ENCODE results near the gene AGFG1. TPM values are rescaled to one million over a fixed set of nuclear protein-coding genes. Genes with fewer than 3 reads are reported as not detected.

The AGFG1 gene
- total RNA-seq, 1 donor from 2014 or later = 84.1 TPM

- H3K4me3 ChIP-seq (ENCODE audit: insufficient read depth, low read depth, low read length) = no peak overlapping the region
- Mint-ChIP-seq H3K27me3 (ENCODE audit: low read depth, unreplicated experiment) (no peaks in the 10 kb centered on the region), H3K27ac (ENCODE audit: unreplicated experiment) (no peak overlapping the region), H3K4me1 (ENCODE audit: low read depth, unreplicated experiment) (peaks cover 3% of the 10 kb centered on the region), H3K9me3 (ENCODE audit: unreplicated experiment) (no peaks in the 10 kb centered on the region), H3K4me3 (ENCODE audit: unreplicated experiment) (no peak overlapping the region), H3K36me3 (ENCODE audit: low read depth, unreplicated experiment) (peaks cover under 1% of the 10 kb centered on the region)
- peaks cover 23% of the 10 kb centered on the region for H3K79me2 ChIP-seq (ENCODE audit: insufficient read depth, low read length)
- H3K9me3 ChIP-seq (ENCODE audit: insufficient read depth, low read depth, low read length) = no peaks in the 10 kb centered on the region
- H3K9ac ChIP-seq (ENCODE audit: low read length) = no peak overlapping the region
- no peaks in the 10 kb centered on the region for H3K4me1 ChIP-seq (ENCODE audit: insufficient read depth, low read length)
- DNase-seq (ENCODE audit: low read depth) (no peak), FAIRE-seq (no peak)
- H2AFZ ChIP-seq (ENCODE audit: low read depth, low read length) = no peak overlapping the region
- H3K27me3 ChIP-seq (ENCODE audit: insufficient read depth, low read length) = no peaks in the 10 kb centered on the region
- no peak overlapping the region for H3K27ac ChIP-seq (ENCODE audit: low read depth, low read length)
- no peak overlapping the region for H3K4me2 ChIP-seq (ENCODE audit: low read length)
- H4K20me1 ChIP-seq (ENCODE audit: insufficient read depth, low read length) = peaks cover 5% of the 10 kb centered on the region
- TF ChIP-seq CTCF (IDR thresholded peaks at IDR 0.05; ENCODE audit: insufficient read depth, low read depth, low read length) (no peak), EZH2 (IDR thresholded peaks at IDR 0.05; ENCODE audit: insufficient read depth, low read length) (no peak)
- H3K36me3 ChIP-seq (ENCODE audit: insufficient read depth, low read length) = peaks cover 36% of the 10 kb centered on the region
Observed at GRCh38 chr2:227529871-227530270, 57.9 kb downstream of the AGFG1 start.

GRCh38 chr2:227534714-227535113, 62.8 kb downstream of the AGFG1 start:
- peaks cover 49% of the 10 kb centered on the region for H3K36me3 ChIP-seq (ENCODE audit: insufficient read depth, low read length)
- no peak overlapping the region for H3K4me3 ChIP-seq (ENCODE audit: insufficient read depth, low read depth, low read length)
- no peak overlapping the region for H3K4me3 Mint-ChIP-seq (ENCODE audit: unreplicated experiment)
- no peaks in the 10 kb centered on the region for H3K4me1 Mint-ChIP-seq (ENCODE audit: low read depth, unreplicated experiment)
- no peak overlapping the region for H3K27ac Mint-ChIP-seq (ENCODE audit: unreplicated experiment)
- H2AFZ ChIP-seq (ENCODE audit: low read depth, low read length) = no peak overlapping the region
- H3K9me3 Mint-ChIP-seq (ENCODE audit: unreplicated experiment) = no peaks in the 10 kb centered on the region
- no peaks in the 10 kb centered on the region for H3K27me3 ChIP-seq (ENCODE audit: insufficient read depth, low read length)
- peaks cover 13% of the 10 kb centered on the region for H3K36me3 Mint-ChIP-seq (ENCODE audit: low read depth, unreplicated experiment)
- peaks cover 5% of the 10 kb centered on the region for H4K20me1 ChIP-seq (ENCODE audit: insufficient read depth, low read length)
- no peak for DNase-seq (ENCODE audit: low read depth)
- no peaks in the 10 kb centered on the region for H3K4me1 ChIP-seq (ENCODE audit: insufficient read depth, low read length)
- H3K4me2 ChIP-seq (ENCODE audit: low read length) = no peak overlapping the region
- H3K79me2 ChIP-seq (ENCODE audit: insufficient read depth, low read length) = peaks cover 3% of the 10 kb centered on the region
- H3K27me3 Mint-ChIP-seq (ENCODE audit: low read depth, unreplicated experiment) = no peaks in the 10 kb centered on the region
- no peaks in the 10 kb centered on the region for H3K9me3 ChIP-seq (ENCODE audit: insufficient read depth, low read depth, low read length)
- H3K27ac ChIP-seq (ENCODE audit: low read depth, low read length) = no peak overlapping the region
- no peak overlapping the region for H3K9ac ChIP-seq (ENCODE audit: low read length)
- FAIRE-seq = no peak
- no peak for TF ChIP-seq EZH2 (IDR thresholded peaks at IDR 0.05; ENCODE audit: insufficient read depth, low read length)

DNA sequence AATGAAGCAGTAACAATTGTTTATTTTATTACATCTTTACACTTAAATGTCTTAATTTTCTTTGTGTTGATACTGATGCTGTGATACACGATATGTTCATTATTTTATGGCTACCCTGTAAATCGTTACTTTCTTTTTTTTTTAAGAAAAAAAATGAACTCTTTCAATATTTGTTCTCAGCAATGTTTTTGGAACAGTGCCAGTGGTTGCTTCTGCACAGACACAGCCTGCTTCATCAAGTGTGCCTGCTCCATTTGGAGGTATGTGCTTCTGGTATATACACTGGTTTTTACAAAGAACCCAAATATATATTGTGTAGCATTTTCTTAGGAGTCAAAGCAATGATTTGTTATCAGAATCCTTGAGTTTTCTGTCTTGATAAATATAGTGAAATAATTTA, 64.5 kb downstream of the AGFG1 start:
- no peak for FAIRE-seq
- TF ChIP-seq EZH2 (IDR thresholded peaks at IDR 0.05; ENCODE audit: insufficient read depth, low read length) = no peak
- no peak for TF ChIP-seq CTCF (IDR thresholded peaks at IDR 0.05; ENCODE audit: insufficient read depth, low read depth, low read length)
- Histone ChIP-seq H3K79me2 (ENCODE audit: insufficient read depth, low read length) (no peaks in the 10 kb centered on the region), H3K9me3 (ENCODE audit: insufficient read depth, low read depth, low read length) (no peaks in the 10 kb centered on the region), H3K4me1 (ENCODE audit: insufficient read depth, low read length) (no peaks in the 10 kb centered on the region), H3K27ac (ENCODE audit: low read depth, low read length) (no peak overlapping the region), H3K9ac (ENCODE audit: low read length) (no peak overlapping the region), H2AFZ (ENCODE audit: low read depth, low read length) (no peak overlapping the region), H3K27me3 (ENCODE audit: insufficient read depth, low read length) (no peaks in the 10 kb centered on the region), H3K4me3 (ENCODE audit: insufficient read depth, low read depth, low read length) (no peak overlapping the region), H4K20me1 (ENCODE audit: insufficient read depth, low read length) (peaks cover 5% of the 10 kb centered on the region), H3K36me3 (ENCODE audit: insufficient read depth, low read length) (peaks cover 45% of the 10 kb centered on the region), H3K4me2 (ENCODE audit: low read length) (no peak overlapping the region)
- H3K27me3 Mint-ChIP-seq (ENCODE audit: low read depth, unreplicated experiment) = no peaks in the 10 kb centered on the region
- no peak for DNase-seq (ENCODE audit: low read depth)
- H3K4me1 Mint-ChIP-seq (ENCODE audit: low read depth, unreplicated experiment) = no peaks in the 10 kb centered on the region
- peaks cover 27% of the 10 kb centered on the region for H3K36me3 Mint-ChIP-seq (ENCODE audit: low read depth, unreplicated experiment)
- H3K27ac Mint-ChIP-seq (ENCODE audit: unreplicated experiment) = no peak overlapping the region
- no peak overlapping the region for H3K4me3 Mint-ChIP-seq (ENCODE audit: unreplicated experiment)
- H3K9me3 Mint-ChIP-seq (ENCODE audit: unreplicated experiment) = peaks cover 8% of the 10 kb centered on the region

Data from astrocyte (in vitro differentiated cells and primary cell).